Smooth muscle cell (in vitro differentiated cells): ENCODE data around the gene CHAF1B. TPM values are rescaled to one million over a fixed set of nuclear protein-coding genes. Genes with fewer than 3 reads are reported as not detected.

Source experiments
- DNase-seq: peaks from one replicate; lab custom pipeline; 2025; ENCODE audit not compliant: unreplicated experiment; lab: John Stamatoyannopoulos, UW
- H2AFZ ChIP-seq: fragments of 200-600 bp; sonication (generic); 2 replicates; pipeline ENCODE4 v1.6.0; 2016; ENCODE audit warnings: antibody characterized with exemption, low read depth, mild to moderate bottlenecking
- H3F3A ChIP-seq: fragments of 200-600 bp; sonication (generic); 2 replicates; pipeline ENCODE4 v1.6.0; 2017; ENCODE audit warnings: antibody characterized with exemption, low read depth
- H3K27ac ChIP-seq: fragments of 200-600 bp; sonication (generic); 2 replicates; pipeline ENCODE4 v1.5.1; 2016; ENCODE audit warnings: low read depth, mild to moderate bottlenecking
- H3K27me3 ChIP-seq: fragments of 200-600 bp; sonication (generic); 2 replicates; pipeline ENCODE4 v1.6.1; 2016; ENCODE audit warnings: low read depth, mild to moderate bottlenecking
- H3K36me3 ChIP-seq: fragments of 200-600 bp; sonication (generic); 2 replicates; pipeline ENCODE4 v1.5.1; 2016; ENCODE audit warnings: low read depth
- H3K4me1 ChIP-seq: fragments of 200-600 bp; sonication (generic); 2 replicates; pipeline ENCODE4 v1.5.1; 2016; ENCODE audit warnings: low read depth
- H3K4me2 ChIP-seq: fragments of 200-600 bp; sonication (generic); 2 replicates; pipeline ENCODE4 v1.6.0; 2016; ENCODE audit warnings: mild to moderate bottlenecking
- H3K4me3 ChIP-seq: fragments of 200-600 bp; sonication (generic); 2 replicates; pipeline ENCODE4 v1.5.1; 2016; ENCODE audit warnings: mild to moderate bottlenecking
- H3K79me2 ChIP-seq: fragments of 200-600 bp; sonication (generic); 2 replicates; pipeline ENCODE4 v1.6.0; 2016; ENCODE audit warnings: low read depth, mild to moderate bottlenecking
- H3K9ac ChIP-seq: fragments of 200-600 bp; sonication (generic); 2 replicates; pipeline ENCODE4 v1.6.0; 2016; ENCODE audit warnings: low read depth
- H3K9me3 ChIP-seq: fragments of 200-600 bp; sonication (generic); replicated peaks from 2 replicates; pipeline ENCODE4 v1.5.1; 2016; ENCODE audit warnings: low read depth
- H4K20me1 ChIP-seq: fragments of 200-600 bp; sonication (generic); 2 replicates; pipeline ENCODE4 v1.6.0; 2016; ENCODE audit warnings: low read depth
- WGBS: methylation state at CpG from one replicate; pipeline ENCODE4 v1.1.7; 2016; ENCODE audit warnings: low lambda C conversion rate; 5-methylcytosine and 5-hydroxymethylcytosine counted together
- polyA plus RNA-seq: library from polyadenylated mRNA; unstranded; fragments of >200 nt; fragmentation: Nextera tagmentation; extraction: Ambion mirVana; gene quantifications from 2 replicates; pipeline ENCODE4 v1.2.1, GENCODE V29; 2016
- total RNA-seq: library from RNA; depleted of rRNA; stranded (reverse); fragments of >200 nt; gene quantifications from 2 replicates; pipeline ENCODE4 v1.2.3, GENCODE V29; 2014
- TF ChIP-seq, protein P1 (sequence below): fragments of 200-600 bp; sonication (generic); IDR thresholded peaks from 2 replicates; pipeline ENCODE4 v1.5.1; 2017; ENCODE audit warnings: borderline replicate concordance, mild to moderate bottlenecking, antibody characterized with exemption; ENCODE audit not compliant: insufficient read depth, poor library complexity, severe bottlenecking

CHAF1B gene
- total and polyA plus RNA-seq, 2 experiments from 2014 or later = 2.0 to 5.3 TPM

DNA sequence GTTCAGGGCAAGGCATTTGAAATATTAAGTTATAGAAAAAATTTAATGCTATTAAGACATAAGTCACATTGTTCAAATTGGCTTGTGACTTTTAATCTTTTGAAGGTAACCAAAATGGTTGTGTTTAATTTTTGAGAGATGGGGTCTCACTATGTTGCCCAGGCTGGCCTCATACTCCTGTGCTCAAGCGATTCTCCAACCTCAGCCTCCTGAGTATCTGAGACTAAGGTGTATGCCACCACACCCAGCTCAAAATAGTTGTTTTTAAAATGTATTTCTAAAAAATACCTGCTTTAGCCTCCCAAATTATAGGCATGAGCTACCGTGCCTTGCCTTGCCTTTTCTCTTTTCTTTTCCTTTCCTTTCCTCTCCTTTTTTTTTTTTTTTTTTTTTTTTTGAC is 26.0 kb upstream of the CHAF1B start:
- no peak for DNase-seq
- no peaks in the 10 kb centered on the region for H3K27me3 ChIP-seq
- H3K9me3 ChIP-seq = no peaks in the 10 kb centered on the region
- no peak overlapping the region for H3K4me3 ChIP-seq
- no peaks in the 10 kb centered on the region for H3K4me1 ChIP-seq
- peaks cover 5% of the 10 kb centered on the region for H3K79me2 ChIP-seq
- H3K27ac ChIP-seq = no peak overlapping the region
- TF ChIP-seq, protein P1, sequence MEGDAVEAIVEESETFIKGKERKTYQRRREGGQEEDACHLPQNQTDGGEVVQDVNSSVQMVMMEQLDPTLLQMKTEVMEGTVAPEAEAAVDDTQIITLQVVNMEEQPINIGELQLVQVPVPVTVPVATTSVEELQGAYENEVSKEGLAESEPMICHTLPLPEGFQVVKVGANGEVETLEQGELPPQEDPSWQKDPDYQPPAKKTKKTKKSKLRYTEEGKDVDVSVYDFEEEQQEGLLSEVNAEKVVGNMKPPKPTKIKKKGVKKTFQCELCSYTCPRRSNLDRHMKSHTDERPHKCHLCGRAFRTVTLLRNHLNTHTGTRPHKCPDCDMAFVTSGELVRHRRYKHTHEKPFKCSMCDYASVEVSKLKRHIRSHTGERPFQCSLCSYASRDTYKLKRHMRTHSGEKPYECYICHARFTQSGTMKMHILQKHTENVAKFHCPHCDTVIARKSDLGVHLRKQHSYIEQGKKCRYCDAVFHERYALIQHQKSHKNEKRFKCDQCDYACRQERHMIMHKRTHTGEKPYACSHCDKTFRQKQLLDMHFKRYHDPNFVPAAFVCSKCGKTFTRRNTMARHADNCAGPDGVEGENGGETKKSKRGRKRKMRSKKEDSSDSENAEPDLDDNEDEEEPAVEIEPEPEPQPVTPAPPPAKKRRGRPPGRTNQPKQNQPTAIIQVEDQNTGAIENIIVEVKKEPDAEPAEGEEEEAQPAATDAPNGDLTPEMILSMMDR = no peak
- H3K9ac ChIP-seq = no peak overlapping the region
- no peaks in the 10 kb centered on the region for H3F3A ChIP-seq
- no peak overlapping the region for H2AFZ ChIP-seq
- H3K4me2 ChIP-seq = no peak overlapping the region
- 96% methylated on average over 2 of the region's 2 CpGs for WGBS
- H3K36me3 ChIP-seq = peaks cover 14% of the 10 kb centered on the region
- peaks cover 6% of the 10 kb centered on the region for H4K20me1 ChIP-seq

DNA sequence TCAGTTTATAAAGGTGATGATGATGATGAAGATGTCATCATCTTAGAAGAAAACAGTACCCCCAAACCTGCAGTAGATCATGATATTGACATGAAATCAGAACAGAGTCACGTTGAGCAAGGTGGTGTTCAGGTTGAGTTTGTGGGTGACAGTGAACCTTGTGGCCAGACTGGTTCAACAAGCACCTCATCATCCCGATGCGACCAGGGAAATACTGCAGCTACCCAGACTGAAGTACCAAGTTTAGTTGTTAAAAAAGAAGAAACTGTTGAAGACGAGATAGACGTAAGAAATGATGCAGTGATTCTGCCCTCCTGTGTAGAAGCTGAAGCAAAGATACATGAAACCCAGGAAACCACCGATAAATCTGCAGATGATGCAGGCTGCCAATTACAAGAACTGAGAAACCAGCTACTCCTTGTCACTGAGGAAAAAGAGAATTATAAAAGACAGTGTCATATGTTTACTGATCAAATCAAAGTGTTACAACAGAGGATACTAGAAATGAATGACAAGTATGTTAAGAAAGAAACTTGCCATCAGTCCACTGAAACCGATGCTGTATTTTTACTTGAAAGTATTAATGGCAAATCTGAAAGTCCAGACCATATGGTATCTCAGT is 16.0 kb upstream of the CHAF1B start:
- no peak for DNase-seq
- no peaks in the 10 kb centered on the region for H3K79me2 ChIP-seq
- no peaks in the 10 kb centered on the region for H3K27me3 ChIP-seq
- H3K4me1 ChIP-seq = no peaks in the 10 kb centered on the region
- H3K4me3 ChIP-seq = no peak overlapping the region
- 93% methylated on average over 7 of the region's 7 CpGs for WGBS
- H3K36me3 ChIP-seq = peaks cover 32% of the 10 kb centered on the region
- no peak overlapping the region for H3K4me2 ChIP-seq
- no peaks in the 10 kb centered on the region for H3F3A ChIP-seq
- TF ChIP-seq, protein P1 = no peak
- H2AFZ ChIP-seq = no peak overlapping the region
- H4K20me1 ChIP-seq = peaks cover 3% of the 10 kb centered on the region
- no peak overlapping the region for H3K27ac ChIP-seq
- H3K9ac ChIP-seq = no peak overlapping the region
- no peaks in the 10 kb centered on the region for H3K9me3 ChIP-seq

- no peak overlapping the region for H3K9ac ChIP-seq
- H3K79me2 ChIP-seq = no peaks in the 10 kb centered on the region
- no peak overlapping the region for H3K4me2 ChIP-seq
- H4K20me1 ChIP-seq = no peaks in the 10 kb centered on the region
- no peaks in the 10 kb centered on the region for H3K9me3 ChIP-seq
- H2AFZ ChIP-seq = no peak overlapping the region
- no peaks in the 10 kb centered on the region for H3K4me1 ChIP-seq
- H3F3A ChIP-seq = no peaks in the 10 kb centered on the region
- H3K36me3 ChIP-seq = peaks cover 13% of the 10 kb centered on the region
- TF ChIP-seq, protein P1 = no peak
- H3K4me3 ChIP-seq = no peak overlapping the region
- DNase-seq = no peak
- no peaks in the 10 kb centered on the region for H3K27me3 ChIP-seq
- H3K27ac ChIP-seq = no peak overlapping the region
Observed at GRCh38 chr21:36375994-36376393, 9.2 kb upstream of the CHAF1B start.

DNA sequence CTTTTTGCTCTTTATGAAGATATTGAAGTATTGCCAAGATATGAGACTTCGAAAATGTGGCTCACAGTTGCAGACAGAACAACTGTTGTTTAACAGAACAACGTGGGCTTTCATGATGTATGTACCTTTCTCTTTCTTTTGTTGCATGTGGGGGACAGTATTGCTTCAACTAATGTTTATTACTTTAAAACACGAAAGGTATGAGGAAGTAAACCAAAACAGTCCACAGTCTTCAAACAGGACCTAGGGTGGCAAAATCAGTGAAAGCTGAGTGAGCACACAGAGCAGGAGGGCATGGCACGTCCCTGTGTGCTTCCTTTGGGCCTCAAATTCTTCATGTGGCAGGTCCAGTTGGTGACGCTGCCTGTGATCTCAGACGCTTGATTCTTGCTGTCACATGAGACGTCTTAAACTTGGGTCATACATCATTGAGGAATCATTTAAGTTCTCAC is 7.8 kb upstream of the CHAF1B start:
- Histone ChIP-seq H3K9ac (no peak overlapping the region), H3F3A (no peaks in the 10 kb centered on the region), H3K4me2 (no peak overlapping the region), H3K4me1 (no peaks in the 10 kb centered on the region), H3K79me2 (no peaks in the 10 kb centered on the region), H3K4me3 (no peak overlapping the region), H4K20me1 (no peaks in the 10 kb centered on the region), H2AFZ (no peak overlapping the region), H3K36me3 (peaks cover 9% of the 10 kb centered on the region), H3K27me3 (no peaks in the 10 kb centered on the region), H3K9me3 (no peaks in the 10 kb centered on the region), H3K27ac (no peak overlapping the region)
- WGBS = 95% methylated on average over 7 of the region's 7 CpGs
- DNase-seq = no peak
- TF ChIP-seq, protein P1 = no peak
